ENCODE measurements around the gene EME1. TPM values are rescaled to one million over a fixed set of nuclear protein-coding genes. Genes with fewer than 3 reads are reported as not detected.
"Not testable (repeated sequence)": the region's sequence is repeated elsewhere in the genome, so short reads cannot be mapped to it uniquely, and the experiment has no call there.

Gene EME1
- total RNA-seq, 4 donors from 2014 or later, result 1.1 TPM; not detected in 3

DNA sequence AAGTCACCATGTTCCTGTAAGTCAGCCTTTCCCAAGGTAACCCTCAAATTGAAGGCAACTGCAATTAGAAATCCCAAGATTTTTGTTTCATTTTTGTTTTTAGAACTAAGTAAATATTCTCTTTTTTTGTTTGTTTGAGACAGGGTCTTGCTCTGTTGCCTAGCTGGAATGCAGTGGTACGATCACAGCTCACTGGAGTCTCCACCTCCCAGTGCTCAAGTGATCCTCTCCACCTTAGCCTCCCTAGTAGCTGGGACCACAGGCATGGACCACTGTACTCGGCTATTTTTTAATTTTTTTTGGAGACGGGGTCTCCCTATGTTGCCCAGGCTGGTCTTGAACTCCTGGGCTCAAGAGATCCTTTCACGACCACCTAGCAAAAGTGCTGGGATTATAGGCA, 34.9 kb downstream of the EME1 start:
- no peak for ATAC-seq (ENCODE audit: low FRiP score)
- TF ChIP-seq, protein P1, sequence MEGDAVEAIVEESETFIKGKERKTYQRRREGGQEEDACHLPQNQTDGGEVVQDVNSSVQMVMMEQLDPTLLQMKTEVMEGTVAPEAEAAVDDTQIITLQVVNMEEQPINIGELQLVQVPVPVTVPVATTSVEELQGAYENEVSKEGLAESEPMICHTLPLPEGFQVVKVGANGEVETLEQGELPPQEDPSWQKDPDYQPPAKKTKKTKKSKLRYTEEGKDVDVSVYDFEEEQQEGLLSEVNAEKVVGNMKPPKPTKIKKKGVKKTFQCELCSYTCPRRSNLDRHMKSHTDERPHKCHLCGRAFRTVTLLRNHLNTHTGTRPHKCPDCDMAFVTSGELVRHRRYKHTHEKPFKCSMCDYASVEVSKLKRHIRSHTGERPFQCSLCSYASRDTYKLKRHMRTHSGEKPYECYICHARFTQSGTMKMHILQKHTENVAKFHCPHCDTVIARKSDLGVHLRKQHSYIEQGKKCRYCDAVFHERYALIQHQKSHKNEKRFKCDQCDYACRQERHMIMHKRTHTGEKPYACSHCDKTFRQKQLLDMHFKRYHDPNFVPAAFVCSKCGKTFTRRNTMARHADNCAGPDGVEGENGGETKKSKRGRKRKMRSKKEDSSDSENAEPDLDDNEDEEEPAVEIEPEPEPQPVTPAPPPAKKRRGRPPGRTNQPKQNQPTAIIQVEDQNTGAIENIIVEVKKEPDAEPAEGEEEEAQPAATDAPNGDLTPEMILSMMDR (IDR thresholded peaks at IDR 0.05), result no peak
- DNase-seq (ENCODE audit: low spot score), result no peak

DNA sequence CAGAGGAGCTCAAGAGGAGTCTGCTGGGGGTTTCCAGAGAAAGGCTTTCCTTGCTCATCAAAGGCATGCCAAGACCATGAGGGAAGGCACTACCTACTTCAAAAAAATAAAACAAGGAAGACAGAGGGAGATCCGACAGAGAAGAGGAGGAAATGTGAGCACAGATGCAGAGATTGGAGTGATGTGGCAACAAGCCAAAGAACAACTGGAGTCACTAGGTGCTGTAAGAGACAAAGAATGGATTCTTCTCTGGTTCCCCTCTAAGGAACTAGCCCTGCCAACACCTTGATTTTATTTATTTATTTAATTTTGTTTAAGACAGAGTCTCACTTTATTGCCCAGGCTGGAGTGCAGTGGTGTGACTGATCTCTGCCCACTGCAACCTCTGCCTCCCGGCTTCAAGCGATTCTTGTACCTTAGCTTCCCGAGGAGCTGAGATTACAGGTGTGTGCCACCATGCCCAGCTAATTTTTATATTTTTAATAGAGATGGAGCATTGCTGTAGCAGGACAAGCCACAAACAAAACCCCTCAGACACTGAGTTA, 39.2 kb downstream of the EME1 start:
- DNase-seq (ENCODE audit: low spot score), result no peak
- ATAC-seq (ENCODE audit: low FRiP score), result no peak
- TF ChIP-seq, protein P1 (IDR thresholded peaks at IDR 0.05), result no peak

DNA sequence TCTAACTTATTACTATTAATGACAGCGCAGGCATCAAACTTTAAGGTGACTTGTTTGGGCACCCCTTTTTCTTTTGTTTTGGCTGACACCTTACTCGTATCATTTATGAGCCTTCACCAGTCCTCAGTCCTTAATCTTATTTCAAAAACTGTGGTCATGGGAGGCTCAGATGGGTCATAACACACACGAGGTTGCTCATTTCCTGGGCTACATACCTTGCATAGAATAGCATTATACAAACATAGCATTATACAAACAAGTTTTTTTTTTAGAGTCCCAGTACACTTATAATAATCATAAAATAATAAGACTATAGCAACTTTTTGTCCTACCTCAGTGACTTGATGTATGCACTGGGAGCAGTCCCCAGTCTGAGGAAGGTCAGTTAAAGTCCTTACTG, 41.8 kb downstream of the EME1 start:
- ATAC-seq (ENCODE audit: low FRiP score), result no peak

DNA sequence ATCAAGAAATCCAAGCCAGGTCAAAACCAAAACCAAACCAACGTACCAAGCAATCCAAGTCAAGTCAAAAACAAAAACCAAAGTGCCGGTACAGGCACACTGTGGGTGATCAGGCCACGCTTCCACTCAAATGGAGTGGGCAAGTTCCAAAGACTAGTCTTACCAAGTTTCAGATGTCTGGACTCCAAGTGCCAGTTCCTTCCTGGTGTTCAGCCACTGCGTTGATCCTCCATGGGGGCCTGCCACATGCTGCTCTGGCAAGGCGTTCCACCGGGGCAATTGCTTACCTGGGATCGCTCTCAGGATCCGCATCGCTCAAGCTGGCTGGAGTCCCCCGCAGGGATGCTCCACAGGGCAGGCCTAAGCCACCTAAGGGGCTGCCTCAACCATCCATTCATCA, 46.5 kb downstream of the EME1 start:
- not testable (repeated sequence) for DNase-seq (ENCODE audit: low spot score); ATAC-seq (ENCODE audit: low FRiP score)

More for the DNA sequence above, 41.8 kb downstream of the EME1 start:
- DNase-seq (ENCODE audit: low spot score), result no peak
- TF ChIP-seq, protein P1 (IDR thresholded peaks at IDR 0.05), result no peak

GRCh38 chr17:50420419-50421112, 47.5 kb downstream of the EME1 start:
- ATAC-seq (ENCODE audit: low FRiP score) (no peak), DNase-seq (ENCODE audit: low spot score) (no peak)
- TF ChIP-seq, protein P1 (IDR thresholded peaks at IDR 0.05), result no peak

DNA sequence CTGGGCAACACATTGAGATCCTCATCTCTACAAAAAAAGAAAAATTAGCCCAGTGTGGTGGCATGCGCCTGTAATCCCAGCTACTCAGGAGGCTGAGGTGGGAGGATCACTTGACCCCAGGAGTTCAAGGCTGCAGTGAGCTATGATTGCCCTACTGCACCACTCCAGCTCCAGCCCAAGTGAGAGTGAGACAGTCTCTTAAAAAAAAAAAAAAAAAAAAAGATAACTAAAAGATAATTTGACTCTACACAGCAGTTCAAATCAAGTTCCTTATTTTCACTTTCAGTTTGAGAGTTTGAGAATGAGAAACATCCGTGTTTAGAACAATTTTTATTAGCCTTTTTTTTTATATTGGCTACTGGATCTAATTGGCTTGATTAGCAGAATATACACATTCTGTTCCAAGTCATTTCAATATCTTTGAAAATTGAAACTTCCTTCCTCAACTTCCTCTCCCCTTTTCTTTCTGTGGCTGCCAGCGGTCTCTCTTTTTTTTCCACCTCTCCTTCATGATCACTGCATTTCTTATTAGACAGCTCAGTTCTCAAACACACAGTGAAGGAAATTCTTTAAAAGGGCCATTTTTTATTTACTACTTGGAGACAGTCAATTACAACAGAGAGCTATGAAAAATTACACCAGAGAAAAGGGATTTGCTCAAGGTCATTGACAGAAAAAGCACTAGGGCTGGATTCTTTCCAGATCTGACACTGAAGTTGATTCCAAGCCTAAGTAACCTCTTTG, 48.5 kb downstream of the EME1 start:
- TF ChIP-seq, protein P1 (IDR thresholded peaks at IDR 0.05), result no peak
- ATAC-seq (ENCODE audit: low FRiP score), result no peak
- DNase-seq (ENCODE audit: low spot score), result no peak

DNA sequence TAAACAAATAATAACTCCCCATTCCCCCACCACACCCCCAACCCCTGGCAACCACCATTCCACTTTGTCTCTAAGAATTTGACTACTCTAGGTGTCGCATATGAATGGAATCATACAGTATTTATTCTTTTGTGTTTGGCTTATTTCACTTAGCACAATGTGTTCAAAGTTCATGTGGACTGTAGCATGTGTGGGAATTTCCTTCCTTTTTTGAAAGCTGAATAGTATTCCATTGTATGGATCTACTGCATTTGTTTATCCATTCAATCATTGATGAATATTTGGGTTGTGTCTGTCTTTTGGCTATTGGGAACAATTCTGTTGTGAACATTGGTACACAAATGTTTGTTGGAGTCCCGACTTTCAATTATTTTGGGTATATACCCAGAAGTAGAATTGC, 49.7 kb downstream of the EME1 start:
- TF ChIP-seq, protein P1 (IDR thresholded peaks at IDR 0.05), result no peak
- ATAC-seq (ENCODE audit: low FRiP score) (no peak), DNase-seq (ENCODE audit: low spot score) (no peak)

Data from omental fat pad (tissue), 4 donors.